Duodenal mucosa (tissue), 2 donors: ENCODE data around the gene SMIM36.
A peak's percentile ranks its signal among the peaks of the same experiment; 100 is the strongest.
"Not testable (repeated sequence)": the region's sequence is repeated elsewhere in the genome, so short reads cannot be mapped to it uniquely, and the experiment has no call there.

Source experiments
- H3K27ac ChIP-seq: one replicate; pipeline ENCODE4 v1.7.0; 2013; ENCODE audit warnings: low read depth, low read length
- H3K27me3 ChIP-seq, 2 donors: one replicate each; pipeline ENCODE4 v1.7.0; 2013; ENCODE audit warnings: low read length in 2 of 2, control low read depth in 1 of 2; ENCODE audit not compliant: insufficient read depth in 2 of 2, control insufficient read depth in 1 of 2
- H3K36me3 ChIP-seq, 2 donors: one replicate each; pipeline ENCODE4 v1.7.0; 2013; ENCODE audit warnings: low read length in 2 of 2, control low read depth in 1 of 2; ENCODE audit not compliant: insufficient read depth in 2 of 2, control insufficient read depth in 1 of 2
- H3K4me1 ChIP-seq, 2 donors: one replicate each; pipeline ENCODE4 v1.7.0; 2013; ENCODE audit warnings: low read length in 2 of 2, control low read depth in 1 of 2; ENCODE audit not compliant: insufficient read depth in 2 of 2, control insufficient read depth in 1 of 2
- H3K4me3 ChIP-seq, 2 donors: one replicate each; pipeline ENCODE4 v1.7.0; 2013; ENCODE audit warnings: low read length in 2 of 2, low read depth in 1 of 2
- H3K9ac ChIP-seq, 2 donors: one replicate each; pipeline ENCODE4 v1.7.0; 2013; ENCODE audit warnings: low read length in 2 of 2, low read depth in 1 of 2
- H3K9me3 ChIP-seq, 2 donors: one replicate each; pipeline ENCODE4 v1.7.0; 2013; ENCODE audit warnings: low read length in 2 of 2, control low read depth in 1 of 2; ENCODE audit not compliant: control insufficient read depth in 1 of 2

SMIM36 gene

GRCh38 chr17:55426851-55427586 is 84.2 kb downstream of the SMIM36 start:
- H3K9ac ChIP-seq: no peak overlapping the region
- no peak overlapping the region for H3K27ac ChIP-seq
- H3K27me3 ChIP-seq: no peaks in the 10 kb centered on the region
- H3K4me3 ChIP-seq: no peak overlapping the region
- H3K4me1 ChIP-seq: peaks cover 12 to 19% of the 10 kb centered on the region in 2 donors
- no peaks in the 10 kb centered on the region for H3K36me3 ChIP-seq
- no peaks in the 10 kb centered on the region for H3K9me3 ChIP-seq

DNA sequence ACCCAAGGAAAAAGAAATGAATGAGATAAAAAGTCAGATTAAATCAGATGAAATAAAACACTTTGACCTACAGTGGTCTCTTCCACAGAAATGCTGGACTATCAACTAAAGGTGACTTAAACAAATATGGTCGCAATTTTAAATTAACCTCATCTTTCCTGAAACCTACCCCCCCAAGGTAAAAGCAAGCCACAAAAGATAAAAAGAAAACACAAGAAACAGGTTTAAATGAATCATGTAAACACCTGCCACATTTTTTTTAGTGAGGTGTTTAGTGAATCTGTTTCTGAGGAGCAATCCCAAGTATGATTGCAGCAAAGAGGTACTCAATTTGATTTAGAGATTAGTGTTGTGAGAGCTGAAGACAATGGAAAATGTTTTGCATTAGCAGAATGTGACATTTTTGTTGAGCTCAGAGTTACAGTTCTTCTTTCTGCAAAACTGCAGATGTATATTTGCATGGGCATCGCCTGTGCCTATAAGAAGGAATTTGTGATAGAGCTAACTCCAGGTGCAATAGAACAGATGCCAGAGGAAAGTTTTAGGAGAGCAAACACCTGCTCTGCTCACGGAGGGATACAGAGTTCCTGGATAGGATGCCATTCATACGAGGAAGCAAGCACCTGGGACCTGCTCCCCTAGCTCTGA is 86.2 kb downstream of the SMIM36 start:
- Histone ChIP-seq H3K4me1 (peaks cover 6 to 15% of the 10 kb centered on the region in 2 donors), H3K27me3 (no peaks in the 10 kb centered on the region), H3K36me3 (no peaks in the 10 kb centered on the region)

DNA sequence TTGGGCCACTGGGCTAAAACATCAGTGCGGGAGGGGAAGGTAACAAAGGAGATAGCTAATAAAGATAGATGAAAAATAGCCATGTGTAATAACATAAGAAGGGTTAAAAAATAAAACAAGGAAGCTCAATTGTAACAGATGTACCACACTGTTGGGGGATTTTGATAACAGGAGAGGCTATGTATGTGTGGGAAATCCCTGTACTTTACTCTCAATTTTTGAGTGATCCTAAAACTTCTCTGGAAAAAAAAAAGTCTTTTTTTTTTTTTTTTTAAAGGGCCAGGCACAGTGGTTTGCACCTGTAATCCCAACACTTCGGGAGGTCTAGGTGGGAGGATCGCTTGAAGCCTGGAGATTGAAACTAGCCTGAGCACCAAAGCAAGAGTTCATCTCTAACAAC is 87.7 kb downstream of the SMIM36 start:
- Histone ChIP-seq H3K9me3 (no peaks in the 10 kb centered on the region), H3K9ac (no peak overlapping the region), H3K36me3 (no peaks in the 10 kb centered on the region), H3K27me3 (no peaks in the 10 kb centered on the region), H3K27ac (no peak overlapping the region), H3K4me1 (peaks cover 15 to 21% of the 10 kb centered on the region in 2 donors), H3K4me3 (peak overlapping the region in 1 of 2 donors; percentile 21)

More for the DNA sequence above, 86.2 kb downstream of the SMIM36 start:
- Histone ChIP-seq H3K4me3 (no peak overlapping the region), H3K27ac (no peak overlapping the region), H3K9ac (no peak overlapping the region), H3K9me3 (no peaks in the 10 kb centered on the region)

DNA sequence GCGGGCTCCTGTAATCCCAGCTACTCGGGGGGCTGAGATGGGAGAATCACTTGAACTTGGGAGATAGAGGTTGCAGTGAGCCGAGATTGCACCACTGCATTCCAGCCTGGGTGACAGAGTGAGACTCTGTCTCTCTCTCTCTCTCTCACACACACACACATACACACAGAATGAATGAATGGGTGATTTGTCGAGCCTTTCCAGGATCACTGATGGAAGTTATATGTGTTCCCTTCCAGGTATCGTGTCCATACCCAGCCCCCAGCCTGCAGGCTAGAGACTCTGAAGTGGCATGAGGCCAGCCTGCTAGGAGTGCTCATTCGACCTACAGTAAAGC is 88.5 kb downstream of the SMIM36 start:
- H3K27ac ChIP-seq, H3K9me3 ChIP-seq, H3K27me3 ChIP-seq, H3K36me3 ChIP-seq: not testable (repeated sequence)
- peak overlapping the region; percentile 21 to 33 for H3K4me3 ChIP-seq
- peak overlapping the region in 1 of 2 donors; percentile 48 for H3K9ac ChIP-seq
- peaks cover 15 to 21% of the 10 kb centered on the region in 2 donors for H3K4me1 ChIP-seq

- Histone ChIP-seq H3K9ac (peak within 1 kb of the TSS; percentile 91 to 96), H3K27me3 (no peaks in the 10 kb centered on the region), H3K27ac (peak within 1 kb of the TSS; percentile 71), H3K36me3 (no peaks in the 10 kb centered on the region), H3K9me3 (no peaks in the 10 kb centered on the region), H3K4me3 (peak within 1 kb of the TSS; percentile 93), H3K4me1 (peaks cover 15 to 21% of the 10 kb centered on the region in 2 donors)
Measured at GRCh38 chr17:55421179-55421934, 89.9 kb downstream of the SMIM36 start, which contains the start of gene MMD. Gene MMD, minus strand, starts transcription at chr17:55421835. Its CDS starts 140 bp downstream, at chr17:55421695.

DNA sequence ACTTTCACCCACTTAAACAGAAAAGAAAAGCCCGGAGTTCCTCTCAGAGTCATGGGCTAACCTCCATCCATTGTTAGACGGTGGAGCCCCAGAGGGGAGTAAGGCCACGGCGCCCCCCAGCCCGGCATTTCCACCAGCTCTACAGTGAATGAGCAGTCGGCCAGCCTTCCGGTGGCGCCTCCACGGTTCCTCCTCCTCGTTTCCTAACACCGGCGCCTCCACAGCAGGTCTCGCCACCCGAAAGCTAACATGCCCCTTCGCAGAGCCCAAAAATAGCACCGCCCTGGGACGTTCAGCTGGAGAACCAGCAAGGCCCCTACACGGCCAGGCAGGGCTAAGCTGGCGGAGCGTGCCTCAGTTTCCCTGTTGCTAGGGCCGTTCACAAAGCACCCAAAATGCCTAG is 90.5 kb downstream of the SMIM36 start:
- Histone ChIP-seq H3K9me3 (no peaks in the 10 kb centered on the region), H3K9ac (peak overlapping the region; percentile 91 to 96), H3K4me1 (peaks cover 15 to 21% of the 10 kb centered on the region in 2 donors), H3K27ac (peak overlapping the region; percentile 71), H3K4me3 (peak overlapping the region; percentile 93), H3K36me3 (no peaks in the 10 kb centered on the region), H3K27me3 (no peaks in the 10 kb centered on the region)

- Histone ChIP-seq H3K4me1 (peaks cover 15 to 21% of the 10 kb centered on the region in 2 donors), H3K4me3 (peak overlapping the region; percentile 93), H3K27me3 (no peaks in the 10 kb centered on the region), H3K9me3 (no peaks in the 10 kb centered on the region), H3K27ac (peak overlapping the region; percentile 71), H3K9ac (peak overlapping the region; percentile 91 to 96), H3K36me3 (no peaks in the 10 kb centered on the region)
Measured at GRCh38 chr17:55420067-55420775, 91.0 kb downstream of the SMIM36 start.

GRCh38 chr17:55418369-55419268 is 92.6 kb downstream of the SMIM36 start:
- peaks cover 0 to 5% of the 10 kb centered on the region in 2 donors for H3K36me3 ChIP-seq
- peaks cover 19 to 21% of the 10 kb centered on the region in 2 donors for H3K4me1 ChIP-seq
- no peak overlapping the region for H3K27ac ChIP-seq
- H3K9ac ChIP-seq: no peak overlapping the region
- no peak overlapping the region for H3K4me3 ChIP-seq
- H3K27me3 ChIP-seq: no peaks in the 10 kb centered on the region
- no peaks in the 10 kb centered on the region for H3K9me3 ChIP-seq
